GM20431 (cell line): ENCODE data around the gene FCER1A.
"Not testable (repeated sequence)": the region's sequence is repeated elsewhere in the genome, so short reads cannot be mapped to it uniquely, and the experiment has no call there.

Source experiments
- in situ Hi-C: fragments of 300-500 bp; cut with MseI, MboI; formaldehyde crosslinking; loops from one replicate; pipeline ENCODE4 v1.15.0; 2020; ENCODE audit warnings: low sequenced_read_pairs; ENCODE audit not compliant: unreplicated experiment

Gene FCER1A

GRCh38 chr1:159342761-159343425 is 40.8 kb downstream of the FCER1A start:
- in situ Hi-C loops: no loop called here

GRCh38 chr1:159349374-159349773 is 47.2 kb downstream of the FCER1A start:
- in situ Hi-C loops: not testable (repeated sequence)

- in situ Hi-C loops: no loop called here
Observed at GRCh38 chr1:159352436-159352835, 50.3 kb downstream of the FCER1A start.
